Calu3 (cell line): Measurements from ENCODE around the gene DSCAM. TPM values are rescaled to one million over a fixed set of nuclear protein-coding genes. Genes with fewer than 3 reads are reported as not detected.

ENCODE experiments used
- BruUV-seq: library from RNA; stranded (reverse); fragments of 400-500 nt; replicated peaks from 2 replicates; lab custom pipeline; 2021; lab: Mats Ljungman, UMichigan
- CTCF ChIA-PET: fragments of 300-600 bp; sonication (Branson Sonifier 250); formaldehyde crosslinking; loops from one replicate; lab custom pipeline; 2022; ENCODE audit warnings: antibody characterized with exemption; lab: Charles Lee
- DNase-seq: peaks from one replicate; pipeline ENCODE4 v3.0.0; 2022
- H3K27ac Mint-ChIP-seq: one replicate; pipeline ENCODE4 v1.8.0; 2022; ENCODE audit warnings: mixed read lengths; ENCODE audit not compliant: unreplicated experiment
- H3K27me3 Mint-ChIP-seq: one replicate; pipeline ENCODE4 v1.8.0; 2022; ENCODE audit warnings: mixed read lengths; ENCODE audit not compliant: unreplicated experiment
- H3K36me3 Mint-ChIP-seq: one replicate; pipeline ENCODE4 v1.8.0; 2022; ENCODE audit warnings: mild to moderate bottlenecking, moderate library complexity, mixed read lengths; ENCODE audit not compliant: insufficient read depth, unreplicated experiment
- H3K4me1 Mint-ChIP-seq: one replicate; pipeline ENCODE4 v1.8.0; 2022; ENCODE audit warnings: mild to moderate bottlenecking, low read depth, mixed read lengths; ENCODE audit not compliant: unreplicated experiment
- H3K4me3 Mint-ChIP-seq: one replicate; pipeline ENCODE4 v1.8.0; 2022; ENCODE audit warnings: mild to moderate bottlenecking, low read depth, moderate library complexity, mixed read lengths; ENCODE audit not compliant: unreplicated experiment
- H3K9me3 Mint-ChIP-seq: one replicate; pipeline ENCODE4 v1.8.0; 2022; ENCODE audit warnings: low read depth, mixed read lengths; ENCODE audit not compliant: unreplicated experiment
- intact Hi-C: fragments of 100-400 bp; cut with micrococcal nuclease; formaldehyde crosslinking; loops from one replicate; pipeline ENCODE4 v1.10.0; 2022; ENCODE audit not compliant: unreplicated experiment
- total RNA-seq: library from RNA; stranded (reverse); gene quantifications from 2 replicates; pipeline ENCODE4 v1.2.3, GENCODE V29; 2022
- TF ChIP-seq, protein P1 (sequence below): fragments of 200-600 bp; IDR thresholded peaks from one replicate; pipeline ENCODE4 v1.8.0; 2022; ENCODE audit warnings: antibody characterized with exemption; ENCODE audit not compliant: unreplicated experiment

The DSCAM gene
- total RNA-seq, 1 experiment from 2014 or later, result not detected

GRCh38 chr21:40827509-40827908 is 19.4 kb downstream of the DSCAM start:
- Mint-ChIP-seq H3K4me1 (no peaks in the 10 kb centered on the region), H3K27ac (no peak overlapping the region), H3K9me3 (peaks cover 18% of the 10 kb centered on the region), H3K4me3 (no peak overlapping the region), H3K36me3 (no peaks in the 10 kb centered on the region), H3K27me3 (no peaks in the 10 kb centered on the region)
- TF ChIP-seq, protein P1, sequence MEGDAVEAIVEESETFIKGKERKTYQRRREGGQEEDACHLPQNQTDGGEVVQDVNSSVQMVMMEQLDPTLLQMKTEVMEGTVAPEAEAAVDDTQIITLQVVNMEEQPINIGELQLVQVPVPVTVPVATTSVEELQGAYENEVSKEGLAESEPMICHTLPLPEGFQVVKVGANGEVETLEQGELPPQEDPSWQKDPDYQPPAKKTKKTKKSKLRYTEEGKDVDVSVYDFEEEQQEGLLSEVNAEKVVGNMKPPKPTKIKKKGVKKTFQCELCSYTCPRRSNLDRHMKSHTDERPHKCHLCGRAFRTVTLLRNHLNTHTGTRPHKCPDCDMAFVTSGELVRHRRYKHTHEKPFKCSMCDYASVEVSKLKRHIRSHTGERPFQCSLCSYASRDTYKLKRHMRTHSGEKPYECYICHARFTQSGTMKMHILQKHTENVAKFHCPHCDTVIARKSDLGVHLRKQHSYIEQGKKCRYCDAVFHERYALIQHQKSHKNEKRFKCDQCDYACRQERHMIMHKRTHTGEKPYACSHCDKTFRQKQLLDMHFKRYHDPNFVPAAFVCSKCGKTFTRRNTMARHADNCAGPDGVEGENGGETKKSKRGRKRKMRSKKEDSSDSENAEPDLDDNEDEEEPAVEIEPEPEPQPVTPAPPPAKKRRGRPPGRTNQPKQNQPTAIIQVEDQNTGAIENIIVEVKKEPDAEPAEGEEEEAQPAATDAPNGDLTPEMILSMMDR, result no peak
- intact Hi-C loops, result no loop called here
- no TSS peak for BruUV-seq
- CTCF ChIA-PET, result no interaction called here
- DNase-seq, result no peak

GRCh38 chr21:40819071-40819900 is 27.7 kb downstream of the DSCAM start:
- Mint-ChIP-seq H3K4me3 (no peak overlapping the region), H3K27ac (no peak overlapping the region), H3K9me3 (peaks cover 9% of the 10 kb centered on the region), H3K4me1 (no peaks in the 10 kb centered on the region), H3K36me3 (no peaks in the 10 kb centered on the region), H3K27me3 (no peaks in the 10 kb centered on the region)
- TF ChIP-seq, protein P1, result no peak
- intact Hi-C loops, result no loop called here
- BruUV-seq, result no TSS peak
- no peak for DNase-seq
- CTCF ChIA-PET, result no interaction called here

GRCh38 chr21:40813918-40814317 is 33.0 kb downstream of the DSCAM start:
- no TSS peak for BruUV-seq
- Mint-ChIP-seq H3K27me3 (no peaks in the 10 kb centered on the region), H3K9me3 (peaks cover 14% of the 10 kb centered on the region), H3K4me3 (no peak overlapping the region), H3K36me3 (no peaks in the 10 kb centered on the region), H3K27ac (no peak overlapping the region), H3K4me1 (no peaks in the 10 kb centered on the region)
- TF ChIP-seq, protein P1, result no peak
- DNase-seq, result no peak
- intact Hi-C loops, result no loop called here
- CTCF ChIA-PET, result no interaction called here

DNA sequence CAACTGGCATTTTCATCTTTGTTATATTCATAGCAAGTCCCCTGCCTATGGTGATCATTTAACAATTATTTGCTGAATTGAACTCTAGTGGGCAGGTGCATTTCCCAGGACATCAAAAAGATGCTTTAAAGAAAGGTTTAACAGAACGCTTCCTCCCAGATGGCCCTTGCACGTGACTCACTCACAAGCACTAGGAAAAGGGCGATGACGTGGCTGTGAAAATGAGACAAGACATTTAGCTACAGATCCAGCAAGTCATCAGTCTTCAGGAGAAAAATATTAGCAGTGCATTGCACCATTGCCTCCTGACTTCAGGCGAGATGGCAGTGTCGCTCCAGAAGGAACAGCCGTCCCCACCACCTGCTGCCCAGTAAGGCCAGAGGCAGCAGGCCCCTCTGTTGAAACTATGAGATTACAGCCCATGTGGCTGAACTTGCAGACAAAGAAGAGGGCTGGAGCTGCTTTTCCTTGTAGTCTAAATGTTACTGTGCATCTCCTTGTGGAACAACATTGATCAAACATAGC is 37.2 kb downstream of the DSCAM start:
- Mint-ChIP-seq H3K36me3 (no peaks in the 10 kb centered on the region), H3K9me3 (peaks cover 21% of the 10 kb centered on the region), H3K4me3 (no peak overlapping the region), H3K27ac (no peak overlapping the region), H3K4me1 (no peaks in the 10 kb centered on the region), H3K27me3 (no peaks in the 10 kb centered on the region)
- intact Hi-C loops, result no loop called here
- TF ChIP-seq, protein P1, result no peak
- no TSS peak for BruUV-seq
- DNase-seq, result no peak
- CTCF ChIA-PET, result no interaction called here
